ENCODE results near the gene SPIB. TPM values are rescaled to one million over a fixed set of nuclear protein-coding genes. Genes with fewer than 3 reads are reported as not detected.

The SPIB gene
- total RNA-seq, result not detected in 2 replicates

DNA sequence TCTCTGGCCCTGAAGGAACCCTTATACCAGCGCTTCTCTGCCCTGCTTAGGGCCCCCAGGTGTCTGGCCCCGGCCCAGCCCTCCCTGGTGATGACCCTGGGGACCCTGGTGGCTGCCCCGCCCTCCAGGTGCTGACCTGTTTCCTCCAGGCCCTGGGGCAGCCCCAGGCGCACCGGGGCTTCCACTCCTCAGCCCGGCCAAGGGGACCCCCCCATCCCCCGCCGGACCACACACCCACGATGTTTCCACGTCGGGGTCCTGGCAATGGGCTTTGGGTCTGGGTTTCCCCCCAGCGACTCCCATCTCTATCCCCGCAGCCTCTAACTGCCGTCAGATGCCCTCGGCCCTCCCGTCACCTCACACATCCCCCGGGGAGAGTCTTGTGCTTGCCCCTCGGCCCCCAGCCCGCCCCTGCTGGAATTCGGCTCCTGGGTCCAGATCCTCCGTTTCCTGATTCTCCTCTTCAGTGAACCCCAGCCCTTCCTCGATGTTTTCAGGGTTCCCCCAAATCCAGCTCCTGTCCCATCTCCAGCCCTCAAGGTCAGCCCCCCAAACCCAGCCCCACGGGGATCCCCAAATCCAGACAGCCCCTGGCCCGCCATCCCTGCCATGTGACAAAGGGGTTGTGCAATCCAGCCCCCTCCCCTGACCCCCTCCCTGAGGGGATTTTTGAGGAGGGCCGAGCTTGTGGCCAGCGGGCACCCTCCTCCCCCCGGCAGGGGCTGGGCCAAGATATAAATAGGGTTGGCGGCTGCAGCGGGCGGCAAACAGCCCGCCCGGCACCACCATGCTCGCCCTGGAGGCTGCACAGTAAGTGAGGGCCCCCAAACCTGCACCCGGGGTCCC lies at the start of gene SPIB:
TSS of gene SPIB (plus strand) at position 763 of the 846 bp plus-strand sequence. CDS start at position 788, 25 bp downstream.

DNA sequence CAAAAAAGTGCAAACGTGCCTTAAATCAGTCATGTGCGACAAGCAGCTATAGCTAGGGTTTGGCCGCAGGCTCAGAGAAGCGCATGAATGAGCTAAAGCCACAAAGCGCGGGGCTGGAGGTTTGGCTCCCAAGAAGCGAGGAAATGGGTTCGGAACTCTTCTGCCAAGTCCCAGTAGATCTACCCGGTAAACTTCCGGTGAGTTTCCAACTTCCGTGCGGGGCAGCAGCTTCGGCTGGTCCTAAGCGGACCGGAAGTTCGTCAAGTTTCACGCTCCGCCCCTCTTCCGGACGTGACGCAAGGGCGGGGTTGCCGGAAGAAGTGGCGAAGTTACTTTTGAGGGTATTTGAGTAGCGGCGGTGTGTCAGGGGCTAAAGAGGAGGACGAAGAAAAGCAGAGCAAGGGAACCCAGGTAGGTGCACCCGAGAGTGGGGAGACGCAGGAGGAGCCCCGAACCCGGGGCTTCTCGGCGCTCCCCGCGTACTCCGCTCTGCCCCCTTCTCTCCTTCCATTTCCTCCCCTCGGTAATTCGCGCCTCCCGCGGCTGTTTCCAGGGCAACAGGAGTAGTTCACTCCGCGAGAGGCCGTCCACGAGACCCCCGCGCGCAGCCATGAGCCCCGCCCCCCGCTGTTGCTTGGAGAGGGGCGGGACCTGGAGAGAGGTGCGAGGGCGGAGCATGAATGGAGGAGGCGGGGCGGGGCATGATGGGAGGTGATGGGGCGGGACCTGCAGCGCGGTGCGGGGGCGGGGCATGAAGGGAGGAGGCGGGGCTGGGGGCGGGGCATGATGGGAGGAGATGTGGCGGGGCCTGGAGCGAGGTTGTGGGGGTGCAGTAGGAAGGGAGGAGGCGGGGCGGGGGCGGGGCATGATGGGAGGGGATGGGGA lies 42.3 kb upstream of the SPIB start, which contains the start of gene NR1H2:
TSS of gene NR1H2 (plus strand) at position 292 of the 885 bp plus-strand sequence. CDS start 1,149 bp downstream, outside the sequence.

DNA sequence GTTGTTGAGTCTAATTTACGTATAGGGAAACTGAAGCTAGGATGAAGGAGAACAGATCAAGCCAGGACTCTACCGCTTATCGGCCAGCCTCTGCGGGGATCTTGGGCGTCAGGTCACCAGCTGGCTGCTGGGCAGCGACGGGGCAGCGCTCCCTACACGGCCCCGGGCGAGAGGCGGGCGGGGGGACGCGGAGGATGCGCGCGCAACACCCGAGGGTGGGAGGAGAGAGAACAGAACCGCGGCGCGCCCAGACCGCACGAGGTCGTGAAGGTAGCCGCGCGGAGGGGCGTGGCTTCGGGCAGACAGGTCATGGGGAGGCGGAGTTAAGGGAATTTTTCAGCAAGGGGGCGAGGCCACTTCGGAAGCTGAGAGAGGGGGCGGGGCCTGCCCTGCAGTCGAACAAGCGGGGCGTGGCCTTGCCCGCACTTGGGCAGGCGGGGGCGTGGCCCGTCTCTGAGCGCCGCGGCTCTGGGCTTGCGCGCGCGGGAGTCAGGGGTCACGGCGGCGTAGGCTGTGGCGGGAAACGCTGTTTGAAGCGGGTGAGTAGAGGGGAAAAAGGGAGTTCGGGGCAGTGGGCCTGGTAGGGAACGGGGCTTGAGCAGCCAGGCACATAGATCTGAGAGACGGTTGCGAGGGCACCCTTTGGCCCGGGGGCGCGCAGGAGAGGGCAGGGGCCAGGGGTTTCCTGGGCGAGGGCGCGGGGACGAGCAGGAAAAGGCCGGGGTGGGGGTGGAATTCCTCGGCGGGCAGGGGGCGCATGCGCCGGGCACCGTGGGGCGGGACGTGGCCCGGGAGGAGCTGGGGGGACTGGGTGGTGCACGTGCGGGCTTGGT lies 34.7 kb upstream of the SPIB start, which contains the start of gene POLD1:
TSS of gene POLD1 (plus strand) at position 496 of the 833 bp plus-strand sequence. CDS start 14,505 bp downstream, outside the sequence.

DNA sequence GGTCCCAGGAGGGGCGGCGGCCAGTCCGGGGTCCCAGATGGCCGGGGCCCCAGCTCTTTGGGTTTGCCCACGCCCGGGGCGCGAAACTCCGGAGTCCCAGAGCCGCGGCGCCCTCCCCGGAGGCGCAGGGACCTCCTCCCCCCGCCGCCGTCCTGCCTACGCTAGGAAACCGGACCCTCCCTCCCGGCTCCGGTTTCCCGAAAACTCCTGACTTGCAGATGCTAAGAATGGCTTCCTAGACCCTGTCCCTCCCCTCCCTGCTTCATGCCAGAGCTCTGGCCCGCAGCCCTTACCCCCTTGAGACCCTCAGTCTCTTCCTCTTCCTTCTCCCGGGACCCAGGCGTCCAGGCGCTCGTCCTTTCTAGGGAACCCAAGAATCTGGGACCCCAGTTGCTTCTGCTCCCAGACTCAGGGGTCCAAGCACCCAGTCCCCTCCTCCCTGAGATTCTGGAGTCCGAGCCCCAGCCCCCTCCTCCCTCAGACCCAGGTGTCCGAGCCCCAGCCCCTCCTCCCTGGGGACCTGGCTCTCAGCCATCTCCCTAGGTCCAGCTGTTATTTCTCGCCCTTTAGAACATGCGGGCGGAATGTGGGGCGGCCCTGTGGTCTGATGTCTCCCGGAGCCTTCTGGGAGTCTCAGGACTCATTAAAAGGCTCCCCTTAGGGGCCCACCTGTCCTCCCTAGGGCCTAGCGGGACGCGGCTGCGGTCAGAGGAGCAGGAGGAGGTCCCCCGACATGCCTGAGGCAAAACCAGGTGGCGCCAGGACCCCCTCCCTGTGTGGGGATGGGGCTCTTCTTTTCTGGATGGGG lies 13.7 kb downstream of the SPIB start, which contains the start of gene MYBPC2:
TSS of gene MYBPC2 (plus strand) at position 672 of the 808 bp plus-strand sequence. CDS start at position 734, 62 bp downstream.

DNA sequence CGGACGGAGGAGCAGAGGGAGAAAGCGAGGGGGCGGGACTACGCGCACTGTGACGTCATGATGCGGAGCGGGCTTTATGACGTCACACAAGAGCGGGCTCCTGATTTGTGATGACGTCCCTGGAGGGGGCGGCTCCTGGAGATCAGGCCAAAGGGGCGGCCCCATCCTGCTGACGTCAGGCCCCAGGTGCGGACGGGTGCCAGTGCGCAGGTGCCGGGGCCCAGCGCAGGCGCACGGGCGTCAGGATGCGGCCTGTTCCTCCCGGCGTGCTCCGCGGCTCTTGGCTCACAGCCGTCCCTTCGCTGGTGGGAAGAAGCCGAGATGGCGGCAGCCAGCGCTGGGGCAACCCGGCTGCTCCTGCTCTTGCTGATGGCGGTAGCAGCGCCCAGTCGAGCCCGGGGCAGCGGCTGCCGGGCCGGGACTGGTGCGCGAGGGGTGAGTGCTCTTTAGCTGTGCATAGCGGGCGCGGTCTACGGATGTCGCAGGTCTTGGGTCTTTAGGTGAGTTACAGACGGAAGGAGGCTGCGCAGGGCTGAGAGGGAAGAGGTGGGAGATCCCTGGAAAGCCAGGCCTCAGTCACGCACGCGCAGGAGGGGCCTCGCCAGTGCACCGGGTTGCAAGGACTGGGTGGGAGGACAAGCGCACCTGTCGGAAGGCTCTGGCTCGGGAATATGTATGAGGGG lies 57.6 kb downstream of the SPIB start, which contains the start of the genes EMC10 and GARIN5A:
TSS of gene EMC10 (plus strand) at position 284 of the 683 bp plus-strand sequence. CDS start at position 322, 38 bp downstream.
TSS of gene GARIN5A (minus strand) at position 625 of the 683 bp plus-strand sequence. CDS start at position 165, 460 bp downstream.

Other genes starting within 250 kb of the SPIB start
- gene MYH14, start 215.3 kb upstream of the SPIB start, total RNA-seq, result not detected in 2 replicates
- gene KCNC3, start 89.6 kb upstream of the SPIB start, total RNA-seq, result under 0.01 TPM in 2 replicates
- 0.06 and 0.13 TPM in 2 replicates for gene NAPSA, start 53.3 kb upstream of the SPIB start, total RNA-seq
- 79.9 and 93.8 TPM in 2 replicates for gene NR1H2, start 42.5 kb upstream of the SPIB start, total RNA-seq
- gene POLD1, start 34.6 kb upstream of the SPIB start, total RNA-seq, result 17.7 and 31.7 TPM in 2 replicates
- not detected in 2 replicates for gene MYBPC2, start 14.0 kb downstream of the SPIB start, total RNA-seq
- 45.0 and 55.3 TPM in 2 replicates for gene EMC10, start 57.6 kb downstream of the SPIB start, total RNA-seq
- gene GARIN5A, start 57.9 kb downstream of the SPIB start, total RNA-seq, result 0.26 TPM in 1 of 2 replicates, not detected in the other
- gene JOSD2, start 92.3 kb downstream of the SPIB start, total RNA-seq, result 35.8 and 38.0 TPM in 2 replicates
- not detected in 2 replicates for gene ASPDH, start 95.0 kb downstream of the SPIB start, total RNA-seq
- under 0.01 and 0.12 TPM in 2 replicates for gene LRRC4B, start 149.5 kb downstream of the SPIB start, total RNA-seq
- 0.12 and 0.13 TPM in 2 replicates for gene SYT3, start 220.9 kb downstream of the SPIB start, total RNA-seq
- 0.53 and 0.62 TPM in 2 replicates for gene C19orf81, start 230.5 kb downstream of the SPIB start, total RNA-seq